GM18519 (cell line): Measurements from ENCODE around the gene SPATA31E1.
"Not testable (repeated sequence)": the region's sequence is repeated elsewhere in the genome, so short reads cannot be mapped to it uniquely, and the experiment has no call there.

Experiments used
- ATAC-seq: cut with Tn5 transposase; IDR thresholded peaks from one replicate; pipeline ENCODE4 v1.9.1; 2021; ENCODE audit warnings: mild to moderate bottlenecking, moderate library complexity; ENCODE audit not compliant: unreplicated experiment, low FRiP score

The SPATA31E1 gene

GRCh38 chr9:87919013-87919412 is 36.3 kb downstream of the SPATA31E1 start:
- not testable (repeated sequence) for ATAC-seq

- not testable (repeated sequence) for ATAC-seq
Observed at GRCh38 chr9:87921561-87921960, 38.9 kb downstream of the SPATA31E1 start.

- not testable (repeated sequence) for ATAC-seq
Observed at GRCh38 chr9:87923012-87923411, 40.3 kb downstream of the SPATA31E1 start.

DNA sequence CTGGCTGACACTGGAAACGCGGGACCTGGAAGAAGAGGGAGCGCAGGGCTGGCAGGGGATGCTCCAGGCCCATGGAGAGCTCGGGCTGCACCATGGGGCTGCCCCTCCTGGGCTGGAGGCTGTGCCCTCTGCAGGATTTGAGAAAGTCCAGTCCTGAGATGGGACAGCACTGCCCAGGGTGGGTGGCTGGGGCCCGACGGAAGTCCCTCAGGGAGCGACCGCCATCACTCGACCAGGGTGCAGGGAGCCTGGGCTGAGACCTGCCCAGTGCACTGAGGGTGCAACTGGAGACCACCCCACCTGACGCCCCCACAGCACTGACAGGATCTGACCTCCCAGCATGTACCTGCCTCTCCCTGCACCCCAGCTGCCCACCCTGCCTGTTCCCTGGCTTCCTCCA is 42.2 kb downstream of the SPATA31E1 start:
- not testable (repeated sequence) for ATAC-seq

GRCh38 chr9:87929152-87929551 is 46.5 kb downstream of the SPATA31E1 start:
- not testable (repeated sequence) for ATAC-seq

GRCh38 chr9:87934444-87934843 is 51.8 kb downstream of the SPATA31E1 start:
- ATAC-seq, result not testable (repeated sequence)

GRCh38 chr9:87937352-87937751 is 54.7 kb downstream of the SPATA31E1 start:
- not testable (repeated sequence) for ATAC-seq

DNA sequence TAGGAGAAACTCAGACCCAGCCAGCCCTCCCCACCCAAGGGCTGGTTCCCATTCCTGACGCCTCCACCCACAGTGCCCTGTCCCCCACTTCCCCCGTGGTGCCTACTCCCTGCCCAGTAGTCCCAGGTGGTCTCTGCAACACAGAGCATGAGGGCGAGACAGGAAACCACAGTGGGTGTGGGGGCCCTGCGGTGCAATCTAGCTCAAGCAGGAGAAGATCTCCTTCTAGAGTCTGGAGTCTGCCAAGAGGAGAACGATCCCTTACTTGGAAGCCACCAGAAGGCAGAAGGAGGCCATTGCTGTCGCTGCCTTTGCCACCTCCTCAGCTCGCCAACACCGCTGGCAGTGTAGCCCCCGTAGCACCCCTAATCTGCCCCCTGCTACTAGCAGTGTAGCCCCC is 55.2 kb downstream of the SPATA31E1 start:
- ATAC-seq, result not testable (repeated sequence)

DNA sequence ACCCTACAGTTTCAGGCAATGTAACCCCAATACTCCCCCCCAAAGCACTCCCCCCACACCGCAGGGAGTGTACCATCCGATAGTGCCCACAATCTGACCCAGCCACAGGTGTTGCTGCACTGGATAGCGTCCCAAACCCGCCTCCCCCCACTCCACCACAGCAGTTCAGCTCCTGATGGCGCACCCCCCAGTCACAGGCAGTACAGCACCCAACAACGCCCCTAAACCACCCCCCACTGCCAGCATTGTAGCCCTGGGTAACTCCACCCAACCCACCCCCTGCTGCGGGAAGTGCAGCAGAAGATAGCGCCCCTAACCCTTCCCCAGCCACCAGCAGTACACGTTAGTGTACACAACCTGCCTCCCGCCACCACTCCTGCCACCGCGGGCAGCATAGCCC is 55.7 kb downstream of the SPATA31E1 start:
- ATAC-seq, result not testable (repeated sequence)
